Stimulated activated naive CD8-positive, alpha-beta T cell treated with anti-CD3 and anti-CD28 coated beads, Interleukin-15, Interleukin-2, amounts not matched to agents 100 ng/mL and 50 ng/mL, for 24 hours (primary cell): ENCODE results near the gene SNX17.
"Not testable (repeated sequence)": the region's sequence is repeated elsewhere in the genome, so short reads cannot be mapped to it uniquely, and the experiment has no call there.

Source experiments
- H3K27ac Mint-ChIP-seq: one replicate; pipeline ENCODE4 v1.8.0; 2021; ENCODE audit warnings: mild to moderate bottlenecking, mixed read lengths
- H3K27me3 Mint-ChIP-seq: one replicate; pipeline ENCODE4 v1.8.0; 2021; ENCODE audit warnings: mixed read lengths
- H3K36me3 Mint-ChIP-seq: one replicate; pipeline ENCODE4 v1.8.0; 2021; ENCODE audit warnings: low read depth, mixed read lengths
- H3K4me1 Mint-ChIP-seq: one replicate; pipeline ENCODE4 v1.8.0; 2021; ENCODE audit warnings: low read depth, mixed read lengths
- H3K4me3 Mint-ChIP-seq: one replicate; pipeline ENCODE4 v1.8.0; 2021; ENCODE audit warnings: mild to moderate bottlenecking, mixed read lengths
- H3K9me3 Mint-ChIP-seq: one replicate; pipeline ENCODE4 v1.8.0; 2021; ENCODE audit warnings: mixed read lengths

SNX17 gene

GRCh38 chr2:27409321-27410073 is 39.1 kb downstream of the SNX17 start, which contains the start of gene PPM1G:
TSS of gene PPM1G (minus strand) at chr2:27409591. CDS start at chr2:27409422, 169 bp downstream.
- H3K27ac Mint-ChIP-seq = peak within 1 kb of the TSS; percentile 84
- peaks cover 3% of the 10 kb centered on the region for H3K9me3 Mint-ChIP-seq
- H3K36me3 Mint-ChIP-seq = peaks cover 26% of the 10 kb centered on the region
- H3K4me3 Mint-ChIP-seq = peak within 1 kb of the TSS; percentile 94
- H3K4me1 Mint-ChIP-seq = peaks cover 33% of the 10 kb centered on the region
- peaks cover 8% of the 10 kb centered on the region for H3K27me3 Mint-ChIP-seq

GRCh38 chr2:27412419-27413152 is 42.2 kb downstream of the SNX17 start:
- Mint-ChIP-seq H3K27ac (no peak overlapping the region), H3K4me1 (peaks cover 12% of the 10 kb centered on the region), H3K4me3 (no peak overlapping the region), H3K36me3 (peaks cover 6% of the 10 kb centered on the region), H3K9me3 (peaks cover 3% of the 10 kb centered on the region), H3K27me3 (peaks cover 8% of the 10 kb centered on the region)

GRCh38 chr2:27416151-27416550 is 45.7 kb downstream of the SNX17 start:
- Mint-ChIP-seq H3K27me3 (peaks cover 8% of the 10 kb centered on the region), H3K4me1 (no peaks in the 10 kb centered on the region), H3K27ac (no peak overlapping the region), H3K36me3 (no peaks in the 10 kb centered on the region), H3K9me3 (peaks cover 3% of the 10 kb centered on the region), H3K4me3 (no peak overlapping the region)

GRCh38 chr2:27420996-27421395 is 50.6 kb downstream of the SNX17 start:
- H3K9me3 Mint-ChIP-seq = no peaks in the 10 kb centered on the region
- H3K4me3 Mint-ChIP-seq = no peak overlapping the region
- no peaks in the 10 kb centered on the region for H3K36me3 Mint-ChIP-seq
- H3K4me1 Mint-ChIP-seq = no peaks in the 10 kb centered on the region
- H3K27ac Mint-ChIP-seq = no peak overlapping the region
- H3K27me3 Mint-ChIP-seq = no peaks in the 10 kb centered on the region

GRCh38 chr2:27421660-27422250 is 51.3 kb downstream of the SNX17 start:
- Mint-ChIP-seq H3K9me3 (no peaks in the 10 kb centered on the region), H3K4me3 (no peak overlapping the region), H3K4me1 (no peaks in the 10 kb centered on the region), H3K36me3 (no peaks in the 10 kb centered on the region), H3K27ac (peak overlapping the region; percentile 32), H3K27me3 (no peaks in the 10 kb centered on the region)

GRCh38 chr2:27422958-27423357 is 52.5 kb downstream of the SNX17 start:
- peaks cover 6% of the 10 kb centered on the region for H3K4me1 Mint-ChIP-seq
- H3K27me3 Mint-ChIP-seq = no peaks in the 10 kb centered on the region
- H3K4me3 Mint-ChIP-seq = no peak overlapping the region
- no peak overlapping the region for H3K27ac Mint-ChIP-seq
- H3K9me3 Mint-ChIP-seq = no peaks in the 10 kb centered on the region
- no peaks in the 10 kb centered on the region for H3K36me3 Mint-ChIP-seq

GRCh38 chr2:27425039-27425438 is 54.6 kb downstream of the SNX17 start:
- not testable (repeated sequence) for H3K36me3 Mint-ChIP-seq, H3K27me3 Mint-ChIP-seq, H3K9me3 Mint-ChIP-seq, H3K4me3 Mint-ChIP-seq, H3K27ac Mint-ChIP-seq
- H3K4me1 Mint-ChIP-seq = peaks cover 19% of the 10 kb centered on the region
